Kidney capillary endothelial cell (primary cell): Measurements from ENCODE around the gene CLEC16A.

Experiments
- DNase-seq: peaks from one replicate; pipeline ENCODE4 v3.0.0-alpha.2; 2018; ENCODE audit warnings: low spot score

Gene CLEC16A

GRCh38 chr16:10988879-10989278, 44.5 kb downstream of the CLEC16A start:
- DNase-seq, result no peak

- DNase-seq, result no peak
Observed at GRCh38 chr16:10989559-10989958, 45.2 kb downstream of the CLEC16A start.

- no peak for DNase-seq
Observed at GRCh38 chr16:10990378-10990777, 46.0 kb downstream of the CLEC16A start.

- DNase-seq, result no peak
Observed at GRCh38 chr16:10992112-10992511, 47.7 kb downstream of the CLEC16A start.

- no peak for DNase-seq
Observed at GRCh38 chr16:10992797-10993196, 48.4 kb downstream of the CLEC16A start.

GRCh38 chr16:10993649-10994048, 49.3 kb downstream of the CLEC16A start:
- no peak for DNase-seq

- DNase-seq, result no peak
Observed at GRCh38 chr16:10994571-10994970, 50.2 kb downstream of the CLEC16A start.

- no peak for DNase-seq
Observed at GRCh38 chr16:10995565-10995964, 51.2 kb downstream of the CLEC16A start.

- no peak for DNase-seq
Observed at GRCh38 chr16:10997485-10997884, 53.1 kb downstream of the CLEC16A start.

GRCh38 chr16:10999300-10999699, 54.9 kb downstream of the CLEC16A start:
- DNase-seq, result no peak

GRCh38 chr16:11001611-11002010, 57.2 kb downstream of the CLEC16A start:
- no peak for DNase-seq

GRCh38 chr16:11003141-11003540, 58.8 kb downstream of the CLEC16A start:
- no peak for DNase-seq

GRCh38 chr16:11004351-11004750, 60.0 kb downstream of the CLEC16A start:
- DNase-seq, result no peak

GRCh38 chr16:11004973-11005610, 60.7 kb downstream of the CLEC16A start:
- no peak for DNase-seq

GRCh38 chr16:11005611-11005975, 61.2 kb downstream of the CLEC16A start:
- DNase-seq, result no peak

- no peak for DNase-seq
Observed at GRCh38 chr16:11006656-11007055, 62.3 kb downstream of the CLEC16A start.

GRCh38 chr16:11007714-11008280, 63.4 kb downstream of the CLEC16A start:
- DNase-seq, result no peak

GRCh38 chr16:11009027-11009755, 64.8 kb downstream of the CLEC16A start:
- no peak for DNase-seq

GRCh38 chr16:11010575-11011221, 66.3 kb downstream of the CLEC16A start:
- no peak for DNase-seq

GRCh38 chr16:11011326-11011725, 67.0 kb downstream of the CLEC16A start:
- DNase-seq, result no peak

GRCh38 chr16:11012841-11013240, 68.5 kb downstream of the CLEC16A start:
- no peak for DNase-seq

GRCh38 chr16:11014136-11014535, 69.8 kb downstream of the CLEC16A start:
- no peak for DNase-seq

- no peak for DNase-seq
Observed at GRCh38 chr16:11015076-11015475, 70.7 kb downstream of the CLEC16A start.
